PFSK-1 (cell line): ENCODE data around the gene CACNB3.

ENCODE experiments used
- FOXP2 ChIP-seq: optimal IDR thresholded peaks from 2 replicates; pipeline ENCODE3; 2011; ENCODE audit warnings: borderline replicate concordance, control low read depth, inconsistent platforms; ENCODE audit not compliant: insufficient read depth; ENCODE audit errors: extremely low read length, extremely low read depth
- POLR2AphosphoS5 ChIP-seq: IDR thresholded peaks from 2 replicates; pipeline ENCODE4 v1.6.1; 2012; ENCODE audit warnings: low read depth, mild to moderate bottlenecking, control low read depth, low read length, moderate library complexity
- REST ChIP-seq, 2 experiments: IDR thresholded peaks; 2 replicates each; pipeline versions ENCODE4 v1.6.1 to v1.8.0; 2011 to 2012; ENCODE audit warnings: low read depth in 2 of 2, low read length in 2 of 2, control low read depth in 1 of 2, inconsistent platforms in 1 of 2, mild to moderate bottlenecking in 1 of 2, moderate library complexity in 1 of 2; ENCODE audit not compliant: insufficient read depth in 1 of 2
- SIN3A ChIP-seq: IDR thresholded peaks from 2 replicates; pipeline ENCODE4 v1.6.1; 2012; ENCODE audit warnings: mild to moderate bottlenecking, low read length, moderate library complexity, borderline replicate concordance; ENCODE audit not compliant: insufficient read depth

GRCh38 chr12:48851883-48852733 lies 33.8 kb downstream of the CACNB3 start, which contains the start of gene DDX23:
- TF ChIP-seq FOXP2 (peak; percentile 24), SIN3A (peak; percentile 18; the same call in 1 of the 2 replicates), REST (IDR thresholded peaks at IDR 0.05; ENCODE audit: insufficient read depth in 1 of 2, low read depth in 2 of 2, low read length in 2 of 2) (peak in 1 of 2 experiments; percentile 34; a peak in 1 of 4 replicates), POLR2AphosphoS5 (peak; percentile 72)
